ENCODE measurements around the gene NRARP. TPM values are rescaled to one million over a fixed set of nuclear protein-coding genes. Genes with fewer than 3 reads are reported as not detected.

NRARP gene
- total and polyA plus RNA-seq, 2 experiments from 2014 or later = 8.7 to 16.5 TPM

DNA sequence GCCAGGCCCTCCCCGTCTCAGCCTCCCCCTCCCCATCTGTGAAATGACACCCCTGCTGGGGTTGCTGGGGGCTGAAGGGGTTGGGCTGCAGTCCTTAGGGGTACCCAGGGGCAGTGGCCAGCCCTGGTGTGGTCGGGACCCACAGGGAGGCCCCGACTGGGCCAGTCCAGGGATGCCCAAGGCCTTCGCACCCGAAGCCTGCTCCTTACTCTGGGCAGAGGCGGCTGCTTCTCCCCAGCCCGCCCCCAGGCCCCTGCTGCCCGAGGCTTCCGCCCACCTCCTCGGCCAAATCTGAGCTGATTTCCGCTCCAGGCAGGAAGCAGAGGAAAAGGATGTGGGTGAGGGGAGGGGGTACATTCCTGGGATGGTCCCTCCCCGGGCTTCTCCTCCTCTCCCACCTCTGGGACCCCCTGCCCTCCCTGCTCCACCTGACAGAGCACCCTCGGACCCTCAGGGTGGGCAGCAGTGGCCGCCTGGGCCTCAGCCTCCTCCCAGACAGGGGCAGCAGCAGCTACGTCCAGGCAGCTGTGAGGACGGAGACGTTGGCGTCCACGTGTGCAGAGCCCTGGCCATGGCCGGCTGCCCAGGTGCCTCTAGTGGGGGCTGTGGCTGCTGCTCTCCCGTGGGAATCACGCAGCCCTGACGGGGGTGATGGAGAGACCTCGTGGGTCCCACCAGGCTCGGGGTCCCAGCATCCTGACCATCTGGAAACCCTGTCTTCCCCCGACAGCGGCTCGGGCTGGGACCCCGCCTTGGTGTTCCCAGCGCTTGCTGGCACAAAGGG lies 4.2 kb upstream of the NRARP start:
- TF ChIP-seq, protein P1, sequence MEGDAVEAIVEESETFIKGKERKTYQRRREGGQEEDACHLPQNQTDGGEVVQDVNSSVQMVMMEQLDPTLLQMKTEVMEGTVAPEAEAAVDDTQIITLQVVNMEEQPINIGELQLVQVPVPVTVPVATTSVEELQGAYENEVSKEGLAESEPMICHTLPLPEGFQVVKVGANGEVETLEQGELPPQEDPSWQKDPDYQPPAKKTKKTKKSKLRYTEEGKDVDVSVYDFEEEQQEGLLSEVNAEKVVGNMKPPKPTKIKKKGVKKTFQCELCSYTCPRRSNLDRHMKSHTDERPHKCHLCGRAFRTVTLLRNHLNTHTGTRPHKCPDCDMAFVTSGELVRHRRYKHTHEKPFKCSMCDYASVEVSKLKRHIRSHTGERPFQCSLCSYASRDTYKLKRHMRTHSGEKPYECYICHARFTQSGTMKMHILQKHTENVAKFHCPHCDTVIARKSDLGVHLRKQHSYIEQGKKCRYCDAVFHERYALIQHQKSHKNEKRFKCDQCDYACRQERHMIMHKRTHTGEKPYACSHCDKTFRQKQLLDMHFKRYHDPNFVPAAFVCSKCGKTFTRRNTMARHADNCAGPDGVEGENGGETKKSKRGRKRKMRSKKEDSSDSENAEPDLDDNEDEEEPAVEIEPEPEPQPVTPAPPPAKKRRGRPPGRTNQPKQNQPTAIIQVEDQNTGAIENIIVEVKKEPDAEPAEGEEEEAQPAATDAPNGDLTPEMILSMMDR (IDR thresholded peaks at IDR 0.05; ENCODE audit: low read depth, low read length) = no peak
- Histone ChIP-seq H3K27ac (no peak overlapping the region), H3K27me3 (peaks cover 10% of the 10 kb centered on the region), H3K4me3 (no peak overlapping the region), H3K9me3 (ENCODE audit: low read depth) (no peaks in the 10 kb centered on the region), H3K36me3 (no peaks in the 10 kb centered on the region), H3K4me1 (ENCODE audit: low read depth) (peaks cover 6% of the 10 kb centered on the region)
- DNase-seq (ENCODE audit: low read depth in 1 of 2, low spot score in 1 of 2) = peak in 1 of 2 donors; percentile 0

DNA sequence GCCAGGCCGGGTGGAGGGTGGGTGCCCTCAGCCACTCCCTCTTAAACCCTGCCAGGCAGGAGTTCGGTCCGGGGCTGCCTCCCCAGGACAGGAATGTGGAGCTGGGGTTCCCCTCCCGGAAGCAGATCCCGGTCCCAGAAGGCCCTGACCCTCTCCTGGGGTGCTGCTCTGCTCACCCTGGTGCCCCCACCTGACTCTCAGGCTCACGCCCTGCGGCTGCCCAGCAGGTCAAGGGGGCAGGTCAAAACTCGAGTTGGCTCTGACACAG lies 3.7 kb upstream of the NRARP start:
- Histone ChIP-seq H3K4me1 (ENCODE audit: low read depth) (peaks cover 6% of the 10 kb centered on the region), H3K27me3 (peaks cover 10% of the 10 kb centered on the region), H3K27ac (no peak overlapping the region)

DNA sequence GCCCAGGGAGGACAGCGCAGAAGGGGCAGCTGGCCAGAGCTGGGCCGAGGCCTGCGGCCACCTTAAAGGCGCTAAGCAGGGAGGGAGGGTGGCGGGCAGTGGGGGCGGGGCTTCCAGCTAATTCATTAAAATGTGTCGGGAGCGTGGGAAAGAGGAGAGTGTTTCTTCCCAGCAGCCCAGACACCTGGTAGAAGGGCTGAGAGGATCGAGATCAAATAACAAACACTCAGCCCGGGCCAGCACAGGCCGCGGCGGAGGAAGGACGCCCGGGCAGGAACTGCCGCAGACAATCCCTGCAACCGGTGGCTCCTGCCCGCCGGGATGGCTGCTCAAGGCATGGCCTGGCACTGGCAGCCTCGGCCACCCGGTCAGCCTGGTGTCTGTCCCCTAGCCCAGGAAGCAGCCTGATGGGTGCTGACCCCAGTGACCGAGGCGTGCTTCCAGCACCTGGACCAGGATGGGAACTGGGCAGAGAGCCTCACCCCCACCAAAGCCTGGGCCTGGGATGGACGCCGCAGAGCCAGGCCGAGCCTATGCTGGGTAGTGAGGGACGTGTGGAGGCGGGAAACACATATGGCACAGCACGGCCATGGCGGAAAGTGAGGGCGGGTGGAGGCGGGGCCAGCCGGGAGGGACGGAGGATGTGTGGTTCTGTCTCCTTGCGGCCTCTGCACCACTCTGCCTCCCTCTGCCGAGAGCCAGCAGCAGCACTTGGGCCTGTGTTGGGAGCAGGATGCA lies 3.2 kb upstream of the NRARP start:
- peaks cover 8% of the 10 kb centered on the region for H3K4me1 ChIP-seq (ENCODE audit: low read depth)
- H3K4me3 ChIP-seq = no peak overlapping the region

More for the DNA sequence above, 3.7 kb upstream of the NRARP start:
- Histone ChIP-seq H3K4me3 (no peak overlapping the region), H3K9me3 (ENCODE audit: low read depth) (no peaks in the 10 kb centered on the region), H3K36me3 (no peaks in the 10 kb centered on the region)
- TF ChIP-seq, protein P1 (IDR thresholded peaks at IDR 0.05; ENCODE audit: low read depth, low read length) = no peak
- DNase-seq (ENCODE audit: low read depth in 1 of 2, low spot score in 1 of 2) = no peak

DNA sequence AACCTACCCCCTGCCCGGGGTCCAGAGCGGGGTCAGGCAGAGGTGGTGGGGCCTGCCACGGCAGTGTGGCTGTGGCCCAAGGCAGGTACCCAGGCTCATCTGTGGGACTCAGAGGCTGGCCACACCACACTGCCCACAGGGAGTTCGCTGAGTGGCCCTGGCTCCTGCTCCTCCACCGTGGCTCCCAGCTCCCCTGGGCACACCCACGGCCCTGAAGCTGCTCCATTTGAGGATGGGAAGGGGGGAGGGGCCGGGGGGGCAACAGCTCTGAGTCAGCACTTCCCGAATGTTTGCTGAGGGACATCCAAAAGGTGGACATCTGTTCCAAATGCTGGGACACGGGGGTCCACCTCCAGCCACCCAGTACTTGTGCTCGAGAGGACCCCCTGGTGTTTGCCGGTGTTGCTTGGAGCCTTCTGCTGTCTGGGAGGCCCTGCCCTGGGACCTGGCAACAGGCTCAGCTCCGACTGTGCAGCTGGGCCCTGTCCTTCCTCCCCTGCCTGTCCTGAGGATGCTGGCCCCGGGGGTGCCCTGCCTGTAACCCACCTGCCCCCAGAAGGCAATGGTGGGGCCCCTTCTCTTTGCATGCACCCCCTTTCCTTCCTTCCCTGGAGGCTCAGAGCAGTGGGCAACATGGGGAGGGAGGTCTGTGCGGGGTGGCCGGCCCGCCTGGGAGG lies 2.5 kb upstream of the NRARP start:
- Histone ChIP-seq H3K4me1 (ENCODE audit: low read depth) (peaks cover 15% of the 10 kb centered on the region), H3K27ac (no peak overlapping the region), H3K27me3 (peaks cover 10% of the 10 kb centered on the region), H3K4me3 (no peak overlapping the region), H3K9me3 (ENCODE audit: low read depth) (no peaks in the 10 kb centered on the region), H3K36me3 (no peaks in the 10 kb centered on the region)
- TF ChIP-seq, protein P1 (IDR thresholded peaks at IDR 0.05; ENCODE audit: low read depth, low read length) = peak; percentile 20
- peak in 1 of 2 donors; percentile 40 for DNase-seq (ENCODE audit: low read depth in 1 of 2, low spot score in 1 of 2)

More for the DNA sequence above, 3.2 kb upstream of the NRARP start:
- H3K36me3 ChIP-seq = no peaks in the 10 kb centered on the region
- no peak overlapping the region for H3K27ac ChIP-seq
- peaks cover 10% of the 10 kb centered on the region for H3K27me3 ChIP-seq
- H3K9me3 ChIP-seq (ENCODE audit: low read depth) = no peaks in the 10 kb centered on the region
- peak; percentile 50 to 59 for DNase-seq (ENCODE audit: low read depth in 1 of 2, low spot score in 1 of 2)
- TF ChIP-seq, protein P1 (IDR thresholded peaks at IDR 0.05; ENCODE audit: low read depth, low read length) = peak; percentile 13

DNA sequence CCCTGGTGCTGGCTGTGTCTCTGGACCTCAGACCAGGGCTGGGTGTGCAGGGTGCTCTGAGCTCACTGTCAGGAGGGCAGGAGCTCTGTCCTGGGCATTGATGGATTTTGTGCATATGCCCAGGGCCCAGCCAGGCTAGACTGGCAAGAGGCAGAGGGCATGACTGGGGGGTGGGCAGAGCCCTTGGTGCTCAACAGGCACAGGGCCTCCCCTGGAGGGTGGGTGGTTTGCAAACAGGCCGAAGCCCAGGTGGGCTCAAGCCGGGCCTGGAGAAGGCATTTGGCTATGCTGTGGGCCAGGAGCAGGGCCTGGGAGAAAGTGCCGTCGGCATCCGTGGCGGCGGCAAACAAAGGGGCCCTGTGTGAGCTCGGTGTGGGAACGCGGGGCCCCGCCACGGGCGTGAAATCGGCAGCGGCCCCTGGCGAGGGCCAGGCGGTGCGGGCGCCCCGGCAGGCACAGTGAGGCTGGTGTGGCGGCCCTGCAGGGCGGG lies 1.9 kb upstream of the NRARP start:
- Histone ChIP-seq H3K9me3 (ENCODE audit: low read depth) (no peaks in the 10 kb centered on the region), H3K36me3 (no peaks in the 10 kb centered on the region), H3K27ac (no peak overlapping the region), H3K27me3 (peaks cover 10% of the 10 kb centered on the region), H3K4me1 (ENCODE audit: low read depth) (peaks cover 20% of the 10 kb centered on the region), H3K4me3 (no peak overlapping the region)
- no peak for DNase-seq (ENCODE audit: low read depth in 1 of 2, low spot score in 1 of 2)
- TF ChIP-seq, protein P1 (IDR thresholded peaks at IDR 0.05; ENCODE audit: low read depth, low read length) = no peak
